ENCODE measurements around the gene OR3A2.

DNA sequence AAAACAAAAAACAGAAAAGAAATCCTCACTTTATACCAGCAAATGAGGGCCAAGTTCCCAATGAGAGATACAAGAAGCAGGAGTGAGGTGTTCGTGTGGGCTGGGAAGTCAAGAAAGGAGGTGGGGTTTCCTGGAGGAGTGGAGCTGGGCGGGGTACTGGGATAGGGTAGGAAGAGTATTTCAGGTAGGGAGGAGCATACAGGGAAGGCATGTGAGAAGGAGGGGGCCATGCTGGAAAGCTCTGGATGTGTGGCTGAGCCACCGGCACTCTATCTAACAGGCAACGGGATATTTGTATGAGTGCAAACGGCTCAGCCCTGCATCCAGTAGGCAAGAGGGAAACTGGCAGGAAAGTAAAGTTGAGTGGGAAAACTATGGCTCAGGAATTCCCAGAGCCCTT is 4.2 kb downstream of the OR3A2 start:
- TF ChIP-seq, protein P1, sequence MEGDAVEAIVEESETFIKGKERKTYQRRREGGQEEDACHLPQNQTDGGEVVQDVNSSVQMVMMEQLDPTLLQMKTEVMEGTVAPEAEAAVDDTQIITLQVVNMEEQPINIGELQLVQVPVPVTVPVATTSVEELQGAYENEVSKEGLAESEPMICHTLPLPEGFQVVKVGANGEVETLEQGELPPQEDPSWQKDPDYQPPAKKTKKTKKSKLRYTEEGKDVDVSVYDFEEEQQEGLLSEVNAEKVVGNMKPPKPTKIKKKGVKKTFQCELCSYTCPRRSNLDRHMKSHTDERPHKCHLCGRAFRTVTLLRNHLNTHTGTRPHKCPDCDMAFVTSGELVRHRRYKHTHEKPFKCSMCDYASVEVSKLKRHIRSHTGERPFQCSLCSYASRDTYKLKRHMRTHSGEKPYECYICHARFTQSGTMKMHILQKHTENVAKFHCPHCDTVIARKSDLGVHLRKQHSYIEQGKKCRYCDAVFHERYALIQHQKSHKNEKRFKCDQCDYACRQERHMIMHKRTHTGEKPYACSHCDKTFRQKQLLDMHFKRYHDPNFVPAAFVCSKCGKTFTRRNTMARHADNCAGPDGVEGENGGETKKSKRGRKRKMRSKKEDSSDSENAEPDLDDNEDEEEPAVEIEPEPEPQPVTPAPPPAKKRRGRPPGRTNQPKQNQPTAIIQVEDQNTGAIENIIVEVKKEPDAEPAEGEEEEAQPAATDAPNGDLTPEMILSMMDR (IDR thresholded peaks at IDR 0.05): no peak
- TF ChIP-seq POLR2A (IDR thresholded peaks at IDR 0.05) (no peak), EP300 (IDR thresholded peaks at IDR 0.05) (no peak), POLR2AphosphoS5 (IDR thresholded peaks at IDR 0.05) (no peak)

Data from stomach (tissue), 4 donors.